ENCODE measurements around the gene CCS. TPM values are rescaled to one million over a fixed set of nuclear protein-coding genes. Genes with fewer than 3 reads are reported as not detected.
"Not testable (repeated sequence)": the region's sequence is repeated elsewhere in the genome, so short reads cannot be mapped to it uniquely, and the experiment has no call there.

The CCS gene
- polyA plus RNA-seq, 5 donors: 69.4 to 95.7 (median 82.2) TPM

- no peak for DNase-seq
These were observed 6.8 kb upstream of the CCS start for GRCh38 chr11:66586136-66586535.

- not testable (repeated sequence) for DNase-seq
These were observed 3.7 kb upstream of the CCS start for GRCh38 chr11:66589315-66589714.

- DNase-seq: no peak
These were observed 2.8 kb upstream of the CCS start for GRCh38 chr11:66589996-66590675.

- no peak for DNase-seq
These were observed 1.8 kb upstream of the CCS start for GRCh38 chr11:66591175-66591574.

GRCh38 chr11:66593303-66593635, 284 bp downstream of the CCS start:
- peak in 1 of 2 donors; percentile 30 for DNase-seq

- no peak for DNase-seq
These were observed 665 bp downstream of the CCS start for GRCh38 chr11:66593650-66594049.

GRCh38 chr11:66595245-66595904, 2.4 kb downstream of the CCS start:
- peak; percentile 81 to 87 for DNase-seq

GRCh38 chr11:66598993-66599392, 6.0 kb downstream of the CCS start:
- no peak for DNase-seq

- no peak for DNase-seq
These were observed 7.2 kb downstream of the CCS start for GRCh38 chr11:66600219-66600618.

- no peak for DNase-seq
These were observed 7.7 kb downstream of the CCS start for GRCh38 chr11:66600631-66601233.

- no peak for DNase-seq
These were observed 10.1 kb downstream of the CCS start for GRCh38 chr11:66603072-66603471.

- no peak for DNase-seq
These were observed 11.2 kb downstream of the CCS start for GRCh38 chr11:66604155-66604554.

- not testable (repeated sequence) for DNase-seq
These were observed 13.6 kb downstream of the CCS start for GRCh38 chr11:66606608-66607007.

GRCh38 chr11:66607126-66607834, 14.3 kb downstream of the CCS start:
- no peak for DNase-seq

- no peak for DNase-seq
These were observed 17.0 kb downstream of the CCS start for GRCh38 chr11:66609721-66610617.

- DNase-seq: no peak
These were observed 19.5 kb downstream of the CCS start for GRCh38 chr11:66612458-66612857.

GRCh38 chr11:66614073-66614472, 21.1 kb downstream of the CCS start:
- DNase-seq: no peak

- peak; percentile 99 for DNase-seq
These were observed 23.6 kb downstream of the CCS start, which contains the start of gene RBM14 for GRCh38 chr11:66616379-66617154. RBM14 (plus strand) TSS chr11:66616630; CDS start chr11:66616721, 91 bp downstream.

- no peak for DNase-seq
These were observed 24.3 kb downstream of the CCS start for GRCh38 chr11:66617155-66617834.

GRCh38 chr11:66619080-66619554, 26.1 kb downstream of the CCS start:
- no peak for DNase-seq
